H9 (cell line): Measurements from ENCODE around the gene MRPS27. TPM values are rescaled to one million over a fixed set of nuclear protein-coding genes. Genes with fewer than 3 reads are reported as not detected.

Source experiments
- DNase-seq: peaks from one replicate; pipeline ENCODE4 v3.0.0-alpha.2; 2017
- H2AFZ ChIP-seq: one replicate; pipeline ENCODE4 v1.6.1; 2013; ENCODE audit warnings: mild to moderate bottlenecking, low read length, control low read depth, moderate library complexity
- H2AK5ac ChIP-seq: 2 replicates; pipeline ENCODE4 v1.6.1; 2013; ENCODE audit warnings: low read length, control low read depth, mixed read lengths; ENCODE audit not compliant: insufficient read length
- H2BK120ac ChIP-seq: one replicate; pipeline ENCODE4 v1.6.1; 2013; ENCODE audit warnings: low read depth, mild to moderate bottlenecking, low read length, control low read depth, inconsistent platforms; ENCODE audit not compliant: poor library complexity, severe bottlenecking
- H2BK12ac ChIP-seq: 2 replicates; pipeline ENCODE4 v1.6.1; 2013; ENCODE audit warnings: low read length, control low read depth, mixed read lengths, low read depth; ENCODE audit not compliant: insufficient read length
- H2BK15ac ChIP-seq: 2 replicates; pipeline ENCODE4 v1.6.1; 2013; ENCODE audit warnings: low read depth, low read length, control low read depth
- H2BK20ac ChIP-seq: one replicate; pipeline ENCODE4 v1.6.1; 2013; ENCODE audit warnings: low read depth, mild to moderate bottlenecking, low read length, control low read depth, inconsistent platforms; ENCODE audit not compliant: poor library complexity, severe bottlenecking
- H2BK5ac ChIP-seq: 2 replicates; pipeline ENCODE4 v1.6.1; 2013; ENCODE audit warnings: low read length, control low read depth, mixed read lengths; ENCODE audit not compliant: insufficient read length
- H3K14ac ChIP-seq: 2 replicates; pipeline ENCODE4 v1.6.1; 2013; ENCODE audit warnings: low read length, control low read depth; ENCODE audit not compliant: insufficient read depth
- H3K18ac ChIP-seq: 2 replicates; pipeline ENCODE4 v1.6.1; 2013; ENCODE audit warnings: low read depth, mild to moderate bottlenecking, mixed read lengths, low read length, control low read depth; ENCODE audit not compliant: insufficient read length
- H3K23ac ChIP-seq: 2 replicates; pipeline ENCODE4 v1.6.1; 2013; ENCODE audit warnings: low read length, control low read depth, mixed read lengths, low read depth; ENCODE audit not compliant: insufficient read length
- H3K23me2 ChIP-seq: 2 replicates; pipeline ENCODE4 v1.6.1; 2013; ENCODE audit warnings: low read depth, mild to moderate bottlenecking, mixed read lengths, low read length, control low read depth; ENCODE audit not compliant: insufficient read length, poor library complexity, severe bottlenecking
- H3K27ac ChIP-seq: 2 replicates; pipeline ENCODE4 v1.5.1; 2013; ENCODE audit warnings: low read length, control low read depth, mixed read lengths, low read depth; ENCODE audit not compliant: insufficient read length
- H3K27me3 ChIP-seq: 2 replicates; pipeline ENCODE4 v1.6.1; 2013; ENCODE audit warnings: low read length, control low read depth, inconsistent platforms; ENCODE audit not compliant: insufficient read depth
- H3K4ac ChIP-seq: 2 replicates; pipeline ENCODE4 v1.6.1; 2013; ENCODE audit warnings: low read depth, mild to moderate bottlenecking, control low read depth, inconsistent platforms, low read length, moderate library complexity
- H3K4me1 ChIP-seq: 2 replicates; pipeline ENCODE4 v1.6.1; 2013; ENCODE audit warnings: low read length, control low read depth, inconsistent platforms; ENCODE audit not compliant: insufficient read depth
- H3K4me2 ChIP-seq: 2 replicates; pipeline ENCODE4 v1.6.1; 2013; ENCODE audit warnings: low read length, control low read depth, mixed read lengths; ENCODE audit not compliant: insufficient read length, insufficient read depth
- H3K56ac ChIP-seq: 2 replicates; pipeline ENCODE4 v1.6.1; 2013; ENCODE audit warnings: low read depth, mild to moderate bottlenecking, mixed read lengths, low read length, control low read depth; ENCODE audit not compliant: insufficient read length
- H3K79me1 ChIP-seq: 2 replicates; pipeline ENCODE4 v1.6.1; 2013; ENCODE audit warnings: low read depth, mild to moderate bottlenecking, moderate library complexity, low read length, control low read depth, inconsistent platforms; ENCODE audit not compliant: insufficient read depth, poor library complexity, severe bottlenecking
- H3K79me2 ChIP-seq: 2 replicates; pipeline ENCODE4 v1.6.1; 2013; ENCODE audit warnings: low read length, control low read depth, inconsistent platforms; ENCODE audit not compliant: insufficient read depth
- H3K9ac ChIP-seq: 2 replicates; pipeline ENCODE4 v1.6.1; 2013; ENCODE audit warnings: low read length, control low read depth, mixed read lengths; ENCODE audit not compliant: insufficient read length; ENCODE audit errors: extremely low read depth
- H3K9me3 ChIP-seq: one replicate; pipeline ENCODE4 v1.6.1; 2013; ENCODE audit warnings: low read depth, low read length, inconsistent platforms; ENCODE audit not compliant: control insufficient read depth
- H3T11ph ChIP-seq: one replicate; pipeline ENCODE4 v1.6.1; 2013; ENCODE audit warnings: mild to moderate bottlenecking, low read length, control low read depth, inconsistent platforms
- H4K20me1 ChIP-seq: one replicate; pipeline ENCODE4 v1.6.1; 2013; ENCODE audit not compliant: control insufficient read depth, insufficient read length, insufficient read depth
- H4K5ac ChIP-seq: 2 replicates; pipeline ENCODE4 v1.6.1; 2013; ENCODE audit warnings: low read depth, mild to moderate bottlenecking, mixed read lengths, low read length, control low read depth; ENCODE audit not compliant: insufficient read length
- H4K8ac ChIP-seq: replicated peaks from 2 replicates; pipeline ENCODE4 v1.6.1; 2013; ENCODE audit warnings: low read length, control low read depth, mixed read lengths, low read depth; ENCODE audit not compliant: insufficient read length
- H4K91ac ChIP-seq: 2 replicates; pipeline ENCODE4 v1.6.1; 2013; ENCODE audit warnings: low read depth, mild to moderate bottlenecking, moderate library complexity, mixed read lengths, low read length, control low read depth; ENCODE audit not compliant: insufficient read length
- H3K27ac Mint-ChIP-seq, 3 experiments: 2 replicates in 2 of 3; 3 replicates in 1 of 3; pipeline ENCODE4 v1.8.0; 2020 to 2021; ENCODE audit warnings: mixed read lengths in 3 of 3, mild to moderate bottlenecking in 1 of 3, moderate library complexity in 1 of 3
- H3K27me3 Mint-ChIP-seq: 2 replicates; pipeline ENCODE4 v1.8.0; 2021; ENCODE audit warnings: low read depth, mild to moderate bottlenecking, moderate library complexity, mixed read lengths
- H3K36me3 Mint-ChIP-seq, 3 experiments: 2 replicates in 2 of 3; 3 replicates in 1 of 3; pipeline ENCODE4 v1.8.0; 2020 to 2021; ENCODE audit warnings: low read depth in 3 of 3, mixed read lengths in 3 of 3; ENCODE audit not compliant: insufficient read depth in 1 of 3
- H3K4me1 Mint-ChIP-seq, 2 experiments: 2 replicates each; pipeline ENCODE4 v1.8.0; 2020; ENCODE audit warnings: mixed read lengths in 2 of 2
- H3K4me3 Mint-ChIP-seq, 2 experiments: 2 replicates in 1 of 2; 3 replicates in 1 of 2; pipeline ENCODE4 v1.8.0; 2020 to 2021; ENCODE audit warnings: mild to moderate bottlenecking in 2 of 2, mixed read lengths in 2 of 2, moderate library complexity in 1 of 2
- H3K9me3 Mint-ChIP-seq, 2 experiments: 2 replicates in 1 of 2; 3 replicates in 1 of 2; pipeline ENCODE4 v1.8.0; 2020; ENCODE audit warnings: mild to moderate bottlenecking in 2 of 2, mixed read lengths in 2 of 2, moderate library complexity in 1 of 2
- WGBS: extraction: QIAGEN DNeasy Blood & Tissue Kit; methylation state at CpG from one replicate; pipeline ENCODE4 v1.1.7; 2013; ENCODE audit warnings: missing lambda C conversion rate, low lambda C conversion rate, mixed read lengths; ENCODE audit not compliant: insufficient read length; ENCODE audit errors: extremely low coverage; 5-methylcytosine and 5-hydroxymethylcytosine counted together
- total RNA-seq: library from RNA; stranded (reverse); gene quantifications from 2 replicates; pipeline ENCODE4 v1.2.1, GENCODE V29; 2021
- TF ChIP-seq, protein P1 (sequence below): fragments of 200-600 bp; sonication (generic); conservative IDR thresholded peaks from 3 replicates; pipeline ENCODE4 v1.8.0; 2021; ENCODE audit warnings: antibody characterized with exemption, mild to moderate bottlenecking

MRPS27 gene
- total RNA-seq, 1 experiment from 2014 or later, result 83.3 TPM

DNA sequence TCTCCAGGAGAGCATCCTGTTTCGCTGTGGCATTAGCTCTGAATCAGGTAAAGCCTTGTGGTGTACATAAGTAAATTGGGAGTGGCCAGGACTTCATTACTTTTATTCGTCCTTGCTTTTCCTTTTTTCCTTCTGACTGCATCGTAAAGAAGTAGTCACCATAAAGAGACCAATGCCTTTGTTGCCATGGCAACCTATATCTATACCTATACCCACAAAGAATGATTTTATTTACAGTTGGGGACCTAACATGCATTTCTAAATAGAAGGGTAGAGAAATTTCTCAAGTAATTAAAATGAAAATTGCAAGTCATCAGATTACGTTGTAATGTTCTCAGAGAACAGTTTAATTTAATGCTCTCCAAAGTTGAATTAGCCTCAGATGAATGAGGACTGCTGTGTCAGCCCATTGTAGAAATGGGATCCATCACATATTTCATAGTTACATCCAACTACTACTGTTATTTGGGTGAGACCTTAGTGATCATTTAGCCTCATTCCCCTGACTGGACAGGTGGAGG lies 18.7 kb upstream of the MRPS27 start:
- Mint-ChIP-seq H3K9me3 (no peaks in the 10 kb centered on the region), H3K4me3 (no peak overlapping the region), H3K36me3 (peaks cover 6 to 45% (median 39%) of the 10 kb centered on the region in 3 experiments; a peak in 6 of 7 replicates), H3K4me1 (peaks cover 7 to 11% of the 10 kb centered on the region in 2 experiments), H3K27ac (no peak overlapping the region), H3K27me3 (no peaks in the 10 kb centered on the region)
- Histone ChIP-seq H3K9me3 (no peaks in the 10 kb centered on the region), H3K27me3 (no peaks in the 10 kb centered on the region), H3K4ac (no peak overlapping the region), H4K20me1 (no peaks in the 10 kb centered on the region), H2AK5ac (no peak overlapping the region), H3K79me1 (no peaks in the 10 kb centered on the region), H3K18ac (no peak overlapping the region), H3K79me2 (no peaks in the 10 kb centered on the region), H2BK12ac (no peak overlapping the region), H2BK120ac (no peak overlapping the region), H3K4me1 (no peaks in the 10 kb centered on the region), H3K27ac (no peak overlapping the region), H3K9ac (no peak overlapping the region), H2BK5ac (no peak overlapping the region), H2BK20ac (no peak overlapping the region), H4K5ac (no peak overlapping the region), H3K56ac (no peak overlapping the region), H3T11ph (peak overlapping the region; percentile 36), H4K8ac (no peak overlapping the region), H3K14ac (no peak overlapping the region), H4K91ac (no peak overlapping the region), H2BK15ac (no peak overlapping the region), H3K23me2 (no peaks in the 10 kb centered on the region), H3K23ac (no peak overlapping the region), H3K4me2 (no peak overlapping the region), H2AFZ (no peak overlapping the region)
- WGBS, result no CpG with 5 or more reads among the region's 4 CpGs
- no peak for DNase-seq
- TF ChIP-seq, protein P1, sequence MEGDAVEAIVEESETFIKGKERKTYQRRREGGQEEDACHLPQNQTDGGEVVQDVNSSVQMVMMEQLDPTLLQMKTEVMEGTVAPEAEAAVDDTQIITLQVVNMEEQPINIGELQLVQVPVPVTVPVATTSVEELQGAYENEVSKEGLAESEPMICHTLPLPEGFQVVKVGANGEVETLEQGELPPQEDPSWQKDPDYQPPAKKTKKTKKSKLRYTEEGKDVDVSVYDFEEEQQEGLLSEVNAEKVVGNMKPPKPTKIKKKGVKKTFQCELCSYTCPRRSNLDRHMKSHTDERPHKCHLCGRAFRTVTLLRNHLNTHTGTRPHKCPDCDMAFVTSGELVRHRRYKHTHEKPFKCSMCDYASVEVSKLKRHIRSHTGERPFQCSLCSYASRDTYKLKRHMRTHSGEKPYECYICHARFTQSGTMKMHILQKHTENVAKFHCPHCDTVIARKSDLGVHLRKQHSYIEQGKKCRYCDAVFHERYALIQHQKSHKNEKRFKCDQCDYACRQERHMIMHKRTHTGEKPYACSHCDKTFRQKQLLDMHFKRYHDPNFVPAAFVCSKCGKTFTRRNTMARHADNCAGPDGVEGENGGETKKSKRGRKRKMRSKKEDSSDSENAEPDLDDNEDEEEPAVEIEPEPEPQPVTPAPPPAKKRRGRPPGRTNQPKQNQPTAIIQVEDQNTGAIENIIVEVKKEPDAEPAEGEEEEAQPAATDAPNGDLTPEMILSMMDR, result no peak
